Activated CD4-positive, CD25-positive, alpha-beta regulatory T cell treated with anti-CD3 and anti-CD28 coated beads, Interleukin-2, amount 50 U/mL, for 72 hours (primary cell): ENCODE data around the gene SELP.

Experiments used
- DNase-seq: peaks from one replicate; pipeline ENCODE4 v3.0.0; 2021

Gene SELP

GRCh38 chr1:169618367-169618766 lies 11.6 kb downstream of the SELP start:
- DNase-seq = no peak

DNA sequence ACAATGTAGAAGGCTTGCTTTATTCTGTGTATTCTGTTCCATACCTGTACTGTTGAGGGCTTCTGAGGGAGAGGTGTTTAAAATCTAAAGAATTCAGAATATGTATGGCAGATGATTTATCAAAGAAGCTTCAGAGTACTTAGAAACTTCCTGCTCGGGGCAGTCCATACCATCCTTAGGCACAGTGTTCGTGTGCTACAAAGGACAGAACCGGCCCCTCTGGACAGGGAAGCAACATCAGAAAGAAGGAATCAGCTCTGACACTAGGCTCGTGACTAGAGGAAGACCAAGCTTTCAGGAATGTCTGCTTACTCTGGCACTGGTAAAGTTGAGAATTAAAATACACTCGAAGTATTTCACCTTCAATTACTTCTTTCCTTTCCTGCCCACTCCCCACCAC lies 14.1 kb downstream of the SELP start:
- no peak for DNase-seq

GRCh38 chr1:169610858-169611257 lies 19.1 kb downstream of the SELP start:
- DNase-seq = no peak

- no peak for DNase-seq
These were observed 19.8 kb downstream of the SELP start for GRCh38 chr1:169610108-169610507.

DNA sequence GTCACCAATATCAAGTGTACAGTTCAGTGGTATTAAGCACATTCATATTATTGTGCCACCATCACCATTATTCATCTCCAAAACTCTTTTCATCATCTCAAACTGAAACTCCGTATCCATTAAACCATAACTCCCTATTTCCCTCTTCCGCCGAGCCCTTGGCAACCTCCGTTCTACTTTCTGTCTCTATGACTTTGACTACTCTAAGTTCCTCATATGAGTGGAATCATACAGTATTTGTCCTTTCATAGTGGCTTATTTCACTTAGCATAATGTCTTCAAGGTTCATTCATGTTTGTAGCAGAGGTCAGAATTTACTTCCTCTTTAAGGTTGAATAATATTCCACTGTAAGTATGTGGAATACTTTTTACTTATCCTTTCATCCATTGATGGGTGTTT lies 21.7 kb downstream of the SELP start:
- no peak for DNase-seq

DNA sequence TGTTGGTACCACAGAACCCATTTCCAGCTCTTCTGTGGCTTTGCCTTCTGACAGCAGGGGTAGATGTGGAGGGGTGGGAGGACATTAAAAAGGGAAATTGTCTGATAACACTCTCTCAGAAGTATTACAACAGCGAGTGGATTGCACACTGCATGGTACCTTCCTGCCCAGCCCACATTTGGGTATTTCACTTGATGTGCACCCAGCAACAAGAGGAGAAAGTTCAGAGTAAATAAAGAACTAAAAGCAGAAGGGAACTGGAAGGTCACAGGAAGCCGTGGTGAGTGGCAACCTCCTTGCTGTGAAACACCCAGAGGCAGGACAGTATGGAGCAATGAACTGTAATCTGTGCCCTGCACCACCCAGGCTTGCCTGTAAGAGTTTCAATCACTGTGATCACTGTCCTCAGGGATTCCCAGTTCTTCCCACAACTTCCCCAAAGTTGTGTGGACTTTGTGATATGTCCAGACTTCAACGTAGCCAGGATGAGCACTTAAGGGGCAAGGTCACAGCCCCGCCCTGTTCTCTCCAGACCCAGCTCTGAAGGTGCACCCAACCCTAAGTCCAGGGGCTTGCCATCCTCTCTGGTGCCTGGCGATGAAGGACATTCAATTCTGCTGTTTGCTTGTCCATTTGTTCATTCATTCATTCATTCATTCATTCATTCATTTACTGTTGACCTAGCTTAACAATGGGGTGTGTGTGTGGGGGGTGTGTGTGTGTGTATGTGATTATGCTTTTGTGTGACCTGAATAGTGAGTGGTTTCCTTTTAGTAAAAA lies 25.0 kb downstream of the SELP start:
- peak; percentile 37 for DNase-seq

DNA sequence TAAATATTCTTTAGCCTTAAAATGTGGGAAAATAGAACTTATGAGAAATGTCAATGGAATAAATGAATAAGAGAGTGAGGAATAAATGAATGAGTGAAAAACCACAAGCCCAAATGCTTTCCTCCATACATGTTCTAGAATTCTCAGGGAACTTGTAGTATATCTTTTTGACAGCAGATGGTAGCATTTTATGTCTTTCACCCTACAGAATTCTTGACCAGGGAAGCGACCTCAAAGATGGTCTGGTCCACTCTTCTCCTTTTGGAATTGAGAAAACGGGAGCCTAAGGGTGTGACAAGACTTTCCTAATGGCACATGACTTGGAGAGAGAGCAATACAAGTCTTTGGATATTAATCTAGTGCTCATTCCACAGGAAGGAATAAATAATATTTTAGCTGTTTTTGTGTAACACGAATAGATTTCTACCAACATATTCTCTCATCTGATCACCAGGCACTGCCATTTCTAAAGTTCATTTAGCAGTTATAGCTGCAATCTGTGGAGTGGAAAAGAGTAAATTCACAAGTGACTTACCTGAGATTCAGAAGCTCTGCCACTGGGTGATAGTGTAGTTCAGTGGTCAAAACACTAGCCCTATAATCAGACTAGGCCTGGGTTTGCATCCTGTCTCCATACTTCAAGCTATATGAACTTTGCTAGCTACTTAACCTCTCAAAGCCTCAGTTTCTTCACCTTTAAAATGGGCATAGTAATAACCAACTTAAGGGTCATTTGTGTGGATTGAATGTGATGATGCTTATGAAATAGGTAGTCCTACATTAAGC lies 28.6 kb downstream of the SELP start:
- no peak for DNase-seq

DNA sequence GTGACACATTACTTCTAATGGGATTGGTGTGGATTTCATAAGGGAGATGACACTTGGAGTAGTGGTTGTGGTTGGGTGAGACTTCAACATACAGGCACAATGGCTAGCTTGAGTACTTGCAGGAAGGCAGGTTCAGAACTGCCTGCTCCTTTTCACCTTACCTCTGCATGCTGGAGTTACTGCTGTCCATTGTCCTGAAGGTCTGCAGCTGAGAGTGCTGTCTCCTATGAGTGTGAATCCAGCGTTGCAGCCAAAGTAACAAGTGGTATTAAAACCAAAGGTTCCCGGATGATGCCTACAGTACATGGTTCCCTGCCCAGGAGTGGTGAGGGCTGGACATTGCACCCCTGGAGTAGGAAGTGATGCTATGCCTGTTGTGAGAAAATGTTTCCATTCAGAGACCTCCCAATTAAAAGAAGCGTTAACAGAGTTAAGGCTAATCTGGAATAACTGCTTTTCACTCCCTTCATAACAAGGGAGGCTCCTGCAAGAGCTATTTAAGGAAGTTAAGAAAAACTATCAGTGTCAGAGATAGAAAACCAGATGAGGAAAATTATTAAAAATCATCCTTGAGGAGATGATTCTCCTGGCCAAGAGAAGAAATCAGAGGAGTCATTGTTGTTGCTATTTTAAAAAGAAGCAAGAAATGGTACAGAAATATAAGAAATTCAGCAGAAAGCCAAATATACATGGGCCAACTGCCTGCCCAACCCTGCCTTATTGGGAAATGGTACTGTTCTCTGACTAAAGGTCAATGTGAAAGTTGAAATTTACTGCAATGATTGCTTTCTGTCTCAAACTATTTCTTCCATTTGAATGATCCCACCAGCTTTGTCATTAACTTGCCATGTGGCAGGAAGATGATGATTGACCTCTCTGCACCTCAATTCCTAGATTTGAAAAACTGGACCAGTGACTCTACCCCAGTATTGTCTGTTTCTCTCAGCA lies 33.9 kb downstream of the SELP start:
- no peak for DNase-seq

DNA sequence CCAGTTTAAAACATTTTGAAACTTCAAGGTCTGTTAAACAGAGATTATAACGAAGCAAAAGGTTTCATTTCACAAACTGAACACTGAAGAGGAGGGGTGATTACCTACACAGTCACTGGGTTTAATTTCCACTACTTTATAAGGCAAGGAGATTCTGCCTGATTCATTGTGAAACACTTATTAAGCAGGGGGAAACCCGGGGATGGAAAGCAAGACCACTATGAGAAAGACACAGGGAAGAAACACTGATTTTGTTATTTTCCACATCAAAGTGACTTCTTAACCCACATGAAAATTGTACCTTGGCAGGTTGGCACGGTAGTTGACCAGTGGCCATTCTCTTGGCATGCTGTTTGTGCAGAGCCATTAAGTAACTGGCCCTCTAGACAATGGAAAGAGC lies 35.5 kb downstream of the SELP start:
- DNase-seq = peak; percentile 36

DNA sequence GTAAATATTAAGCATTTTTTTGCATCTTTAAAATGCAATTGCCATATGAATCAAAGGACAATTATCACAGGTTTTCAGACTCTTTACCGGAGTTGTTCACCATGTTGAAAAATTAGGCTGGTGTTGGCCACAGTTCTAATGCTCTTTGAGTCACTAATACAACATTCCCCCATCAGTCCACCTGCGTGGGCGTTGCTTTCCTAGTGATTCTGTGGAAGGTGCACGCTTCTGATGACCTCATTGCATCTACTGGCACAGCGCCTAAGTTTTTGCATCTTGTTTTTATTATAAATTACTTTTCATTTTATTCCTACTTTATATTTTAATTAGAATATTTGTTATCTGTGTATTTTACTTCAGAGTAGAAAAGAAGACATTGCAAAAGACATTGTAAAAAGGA lies 39.0 kb downstream of the SELP start:
- DNase-seq = no peak

DNA sequence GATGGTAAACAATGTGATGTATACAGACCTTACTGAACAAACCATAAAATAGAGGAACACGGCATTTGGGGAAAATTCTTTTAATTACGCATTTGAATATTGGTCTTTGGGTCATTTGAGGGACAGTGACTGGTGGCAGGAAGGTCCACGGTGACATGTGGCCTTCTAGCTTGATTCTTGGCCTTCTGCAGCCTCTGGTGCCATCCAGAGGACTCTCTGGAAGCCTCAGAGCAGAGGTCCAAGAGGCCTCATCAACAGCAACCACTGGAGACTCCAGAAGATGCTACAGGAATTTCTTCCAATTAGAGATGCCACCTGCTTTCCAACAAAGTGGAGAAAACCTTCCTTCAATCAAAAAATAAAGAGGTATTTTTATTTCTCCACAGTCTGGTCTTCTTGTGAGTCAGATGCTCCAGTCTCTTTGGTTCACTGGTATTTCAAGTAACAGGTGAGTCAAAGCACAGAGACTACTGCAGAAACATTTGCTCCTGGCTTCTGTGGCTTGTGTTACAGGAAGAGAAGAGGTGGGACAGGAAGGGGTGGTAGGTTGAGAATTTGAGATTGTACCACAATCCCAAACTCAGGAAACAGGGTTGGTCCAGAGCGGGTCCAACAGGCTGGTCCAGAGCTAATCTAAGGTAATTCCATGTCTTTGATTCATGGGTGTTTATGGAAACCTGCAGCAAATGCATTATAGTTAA lies 41.0 kb downstream of the SELP start:
- no peak for DNase-seq

GRCh38 chr1:169588112-169588511 lies 41.8 kb downstream of the SELP start:
- DNase-seq = no peak

- DNase-seq = peak; percentile 77
These were observed 43.3 kb downstream of the SELP start, which contains the start of gene F5 for GRCh38 chr1:169586395-169587255. F5 (minus strand) TSS chr1:169586481; CDS start chr1:169586386, 95 bp downstream.

DNA sequence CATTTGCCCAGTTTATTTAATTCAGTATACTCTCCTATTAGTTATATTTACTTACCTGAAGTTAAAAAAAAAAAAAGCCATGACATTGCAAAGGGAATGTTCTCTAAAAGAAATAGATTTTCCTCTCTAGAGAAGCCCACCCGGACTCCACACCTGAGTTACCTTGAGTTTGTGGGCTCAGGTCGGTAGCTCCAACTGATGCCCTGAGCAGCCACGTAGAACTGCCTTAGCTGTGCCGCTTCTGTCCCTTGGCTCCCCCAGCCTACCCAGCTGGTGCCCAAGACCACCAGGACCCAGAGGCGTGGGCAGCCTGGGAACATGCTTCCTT lies 43.9 kb downstream of the SELP start:
- DNase-seq = no peak

GRCh38 chr1:169585181-169585580 lies 44.7 kb downstream of the SELP start:
- no peak for DNase-seq

DNA sequence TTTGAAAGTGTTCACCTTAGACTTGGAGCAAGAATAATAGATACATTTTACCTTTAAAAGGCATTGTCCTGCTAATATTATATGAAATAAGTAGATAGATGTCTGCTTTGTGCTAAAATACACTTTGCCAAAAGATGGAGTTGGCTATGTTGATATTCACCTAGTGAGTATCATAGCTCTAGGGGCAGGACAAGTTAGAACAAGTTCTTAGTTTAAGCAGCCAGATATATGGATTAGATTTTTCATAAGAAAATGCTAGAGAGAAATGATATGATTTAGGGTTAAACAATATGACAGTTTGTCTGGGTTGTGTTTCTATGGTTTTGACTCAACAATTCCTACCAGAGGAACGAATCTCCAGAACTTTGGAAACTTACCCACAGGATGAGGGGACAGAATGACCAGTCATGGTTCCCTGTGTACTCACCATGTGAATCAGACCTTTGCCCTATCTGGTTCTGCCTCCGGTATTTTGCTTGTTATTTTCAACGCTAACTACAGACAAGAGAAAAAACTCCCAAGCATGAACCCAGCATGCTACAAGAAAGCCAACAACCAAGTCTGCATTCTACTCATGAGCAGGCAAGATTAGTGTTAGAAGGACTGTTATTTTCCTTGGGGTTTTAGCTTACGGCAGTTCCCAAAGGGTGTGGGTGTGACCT lies 45.3 kb downstream of the SELP start:
- no peak for DNase-seq

- DNase-seq = no peak
These were observed 51.8 kb downstream of the SELP start for GRCh38 chr1:169577981-169578738.

- DNase-seq = no peak
These were observed 53.0 kb downstream of the SELP start for GRCh38 chr1:169576935-169577331.

DNA sequence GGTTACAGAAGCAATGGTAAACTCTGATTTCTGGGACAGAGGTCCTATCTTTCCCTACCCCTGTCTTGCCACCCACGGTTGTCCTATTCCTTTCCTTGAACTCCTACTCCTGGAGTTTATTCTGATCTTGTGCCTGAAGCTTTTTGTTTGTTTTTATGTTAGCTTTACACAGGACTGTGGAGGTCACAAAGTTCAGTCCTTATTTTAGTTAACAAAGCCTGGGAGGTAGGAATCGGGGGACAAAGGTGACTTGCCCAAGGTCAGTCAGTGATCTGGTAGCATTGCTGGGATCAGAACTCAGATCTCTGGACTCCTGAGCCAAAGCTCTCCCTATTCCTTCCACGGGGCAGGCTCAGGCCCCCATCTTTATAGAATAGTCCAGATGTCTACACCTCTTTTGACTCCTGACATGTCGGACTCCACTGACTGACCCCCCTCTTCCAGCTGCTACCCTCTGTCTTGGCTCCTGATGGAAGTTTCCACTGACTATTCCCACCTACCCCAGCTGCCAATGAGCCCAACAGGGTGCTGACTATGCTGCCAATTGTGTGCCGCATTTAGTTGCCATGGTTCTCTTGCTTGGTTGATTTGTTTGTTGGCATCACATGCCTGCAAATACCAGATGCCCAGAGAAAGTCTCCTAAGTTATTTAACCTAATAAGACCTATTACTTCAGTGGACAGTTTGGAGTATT lies 53.5 kb downstream of the SELP start:
- no peak for DNase-seq

GRCh38 chr1:169574336-169574735 lies 55.6 kb downstream of the SELP start:
- no peak for DNase-seq
